Measurements from ENCODE around the gene RAD9A. TPM values are rescaled to one million over a fixed set of nuclear protein-coding genes. Genes with fewer than 3 reads are reported as not detected.

The RAD9A gene
- total RNA-seq, 2 donors from 2014 or later = 30.2 to 49.4 TPM

DNA sequence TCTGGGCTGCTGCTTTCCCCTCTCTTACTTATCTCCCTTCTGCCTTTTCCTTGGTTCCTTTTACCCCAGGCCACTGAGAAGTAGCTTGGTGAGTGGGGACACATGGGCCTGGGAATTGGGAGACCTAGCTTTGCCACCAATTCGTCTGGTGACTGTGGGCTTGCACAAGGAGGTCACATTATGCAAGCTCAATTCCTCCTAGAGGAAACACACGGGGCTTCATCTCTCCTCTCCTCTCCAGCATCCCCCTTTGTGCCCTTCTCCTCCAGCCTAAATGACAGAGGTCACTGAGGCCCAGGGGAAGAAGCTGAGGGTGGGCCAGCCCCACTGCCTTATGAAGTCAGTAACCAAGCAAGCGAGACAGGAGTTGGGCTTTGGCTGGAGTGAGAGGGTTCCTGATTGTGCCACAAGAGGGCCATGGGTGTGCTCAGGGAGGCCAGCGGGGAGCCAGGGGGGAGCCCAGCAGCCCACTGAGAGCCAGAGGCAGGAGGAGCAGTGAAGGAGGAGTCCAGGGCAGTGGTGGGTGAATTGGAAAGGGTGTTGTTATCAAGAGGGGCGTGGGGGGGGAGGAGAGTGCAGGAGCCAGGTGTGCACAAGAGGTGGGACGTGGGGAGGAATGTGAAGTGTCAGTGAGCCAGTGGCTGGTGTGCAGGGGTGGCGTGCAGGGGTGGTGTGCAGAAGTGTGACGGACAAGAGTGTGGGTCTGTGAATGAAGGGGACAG, 20.4 kb upstream of the RAD9A start:
- no peak for DNase-seq (ENCODE audit: low spot score)
- H3K27ac ChIP-seq = peak overlapping the region in 1 of 2 donors; percentile 86
- 47% methylated on average over 8 of the region's 8 CpGs for WGBS
- H3K9me3 ChIP-seq = no peaks in the 10 kb centered on the region
- no peaks in the 10 kb centered on the region for H3K27me3 ChIP-seq (replicated peaks; ENCODE audit: insufficient read depth)
- H3K4me1 ChIP-seq (replicated peaks) = peaks cover 29% of the 10 kb centered on the region
- H3K36me3 ChIP-seq = no peaks in the 10 kb centered on the region
- H3K4me3 ChIP-seq = peak overlapping the region in 1 of 2 donors; percentile 70
- intact Hi-C loops (cut with DNase I) = no loop called here
- TF ChIP-seq POLR2A (IDR thresholded peaks at IDR 0.05) = no peak
- TF ChIP-seq, protein P1, sequence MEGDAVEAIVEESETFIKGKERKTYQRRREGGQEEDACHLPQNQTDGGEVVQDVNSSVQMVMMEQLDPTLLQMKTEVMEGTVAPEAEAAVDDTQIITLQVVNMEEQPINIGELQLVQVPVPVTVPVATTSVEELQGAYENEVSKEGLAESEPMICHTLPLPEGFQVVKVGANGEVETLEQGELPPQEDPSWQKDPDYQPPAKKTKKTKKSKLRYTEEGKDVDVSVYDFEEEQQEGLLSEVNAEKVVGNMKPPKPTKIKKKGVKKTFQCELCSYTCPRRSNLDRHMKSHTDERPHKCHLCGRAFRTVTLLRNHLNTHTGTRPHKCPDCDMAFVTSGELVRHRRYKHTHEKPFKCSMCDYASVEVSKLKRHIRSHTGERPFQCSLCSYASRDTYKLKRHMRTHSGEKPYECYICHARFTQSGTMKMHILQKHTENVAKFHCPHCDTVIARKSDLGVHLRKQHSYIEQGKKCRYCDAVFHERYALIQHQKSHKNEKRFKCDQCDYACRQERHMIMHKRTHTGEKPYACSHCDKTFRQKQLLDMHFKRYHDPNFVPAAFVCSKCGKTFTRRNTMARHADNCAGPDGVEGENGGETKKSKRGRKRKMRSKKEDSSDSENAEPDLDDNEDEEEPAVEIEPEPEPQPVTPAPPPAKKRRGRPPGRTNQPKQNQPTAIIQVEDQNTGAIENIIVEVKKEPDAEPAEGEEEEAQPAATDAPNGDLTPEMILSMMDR (IDR thresholded peaks at IDR 0.05) = peak in 2 of 4 experiments; percentile 46 to 53

DNA sequence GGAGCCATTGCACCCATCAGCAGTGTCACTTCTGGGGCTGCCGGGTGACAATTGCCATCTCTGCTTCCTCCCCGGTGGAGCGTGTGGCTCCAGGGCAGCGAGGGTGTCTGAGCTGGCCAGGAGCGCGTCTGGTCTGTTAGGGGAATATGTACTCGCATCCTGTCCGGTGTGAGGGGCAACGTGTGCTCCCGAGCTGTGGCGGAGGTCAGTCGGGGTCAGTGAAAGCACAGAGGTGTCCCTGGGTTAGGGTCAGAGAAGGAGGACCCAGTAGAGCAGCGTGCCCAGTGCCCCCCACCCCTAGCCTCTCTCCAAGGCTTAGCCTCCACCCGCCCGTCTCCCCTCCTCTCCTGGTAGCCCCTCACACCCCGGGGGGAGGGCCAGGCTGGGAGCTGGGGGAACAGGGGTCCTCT, 19.9 kb upstream of the RAD9A start:
- intact Hi-C loops (cut with DNase I) = no loop called here
- 23% methylated on average over 16 of the region's 16 CpGs for WGBS
- H3K4me3 ChIP-seq = peak overlapping the region; percentile 70 to 81
- H3K27me3 ChIP-seq (replicated peaks; ENCODE audit: insufficient read depth) = no peaks in the 10 kb centered on the region
- no peak for DNase-seq (ENCODE audit: low spot score)
- peaks cover 23% of the 10 kb centered on the region for H3K4me1 ChIP-seq (replicated peaks)
- H3K36me3 ChIP-seq = no peaks in the 10 kb centered on the region
- H3K9me3 ChIP-seq = no peaks in the 10 kb centered on the region
- no peak for TF ChIP-seq POLR2AphosphoS5 (IDR thresholded peaks at IDR 0.05)
- no peak for TF ChIP-seq POLR2A (IDR thresholded peaks at IDR 0.05)
- TF ChIP-seq, protein P1 (IDR thresholded peaks at IDR 0.05) = no peak
- H3K27ac ChIP-seq = peak overlapping the region; percentile 45 to 86

DNA sequence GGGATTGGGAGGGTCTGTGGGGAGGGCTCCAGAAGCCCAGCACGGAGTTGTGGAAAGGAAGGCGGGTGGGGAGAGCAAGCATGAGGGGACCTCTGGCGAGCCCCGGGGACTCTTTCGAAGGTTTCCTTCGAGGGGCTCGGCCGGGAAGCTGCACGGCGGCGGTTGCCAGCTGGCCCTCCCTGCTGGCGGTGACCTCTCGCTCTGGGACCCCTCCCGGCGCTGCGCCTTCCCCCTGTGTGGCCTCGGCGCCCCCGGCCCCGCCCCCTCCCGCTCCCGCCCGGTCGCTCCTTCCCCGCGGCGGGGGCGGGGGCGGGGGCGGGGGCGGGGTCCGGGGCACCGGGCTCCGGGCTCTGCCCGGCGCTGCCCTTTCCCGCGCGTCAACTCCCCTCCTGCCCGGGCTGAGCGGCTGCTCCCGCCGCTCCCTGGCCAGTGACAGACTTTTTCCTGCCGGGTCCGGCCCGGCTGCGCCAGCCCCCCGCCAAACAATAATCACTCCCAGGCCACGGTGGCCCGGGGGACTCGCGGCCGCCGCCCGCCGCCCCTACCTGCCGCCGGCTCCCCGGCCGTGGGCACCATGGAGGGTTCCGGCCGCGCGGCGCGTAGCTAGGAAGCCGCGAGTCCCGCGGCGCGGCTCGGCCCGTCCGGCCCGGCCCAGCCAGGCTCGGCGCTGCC, 19.3 kb upstream of the RAD9A start:
- H3K27me3 ChIP-seq (replicated peaks; ENCODE audit: insufficient read depth) = no peaks in the 10 kb centered on the region
- TF ChIP-seq POLR2A (IDR thresholded peaks at IDR 0.05) = peak; percentile 40
- TF ChIP-seq, protein P1 (IDR thresholded peaks at IDR 0.05) = no peak

DNA sequence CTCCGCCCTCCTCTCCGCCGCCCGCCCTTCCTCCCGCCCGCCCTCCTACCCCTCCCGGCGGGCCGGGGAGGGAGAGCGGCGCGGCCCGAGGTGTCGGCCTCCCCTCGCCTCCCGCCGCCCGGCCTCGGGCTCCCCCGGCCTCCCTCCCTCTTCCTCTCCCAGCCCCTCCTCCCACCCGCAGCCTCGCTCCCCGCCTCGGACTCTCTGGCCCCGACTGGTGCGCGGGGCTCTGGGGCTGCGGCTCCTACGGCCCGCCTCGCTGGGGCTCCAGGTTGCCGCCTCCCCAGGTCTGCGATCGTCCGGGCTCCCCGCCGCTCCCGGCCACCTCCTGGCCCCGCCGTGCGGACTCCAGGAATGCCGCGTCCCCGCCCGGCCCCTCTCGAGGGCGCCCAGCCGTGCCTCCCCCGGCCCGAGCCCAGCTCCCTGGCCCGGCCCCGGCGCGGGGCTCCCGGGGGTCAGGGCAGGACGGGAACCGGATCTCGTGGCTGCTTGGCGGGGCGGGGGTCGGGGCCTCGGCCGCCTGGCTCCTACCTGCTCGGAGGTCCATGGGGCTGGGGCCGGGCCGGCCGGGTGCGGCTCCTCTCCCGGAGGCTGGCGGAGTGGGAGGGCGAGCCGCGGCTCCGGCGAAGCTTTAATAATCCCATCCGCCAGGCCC, 18.7 kb upstream of the RAD9A start, which contains the start of gene CLCF1:
TSS of gene CLCF1 (minus strand) at position 606 of the 655 bp plus-strand sequence. CDS start at position 547, 59 bp downstream.
- WGBS = under 1% methylated on average over 37 of the region's 76 CpGs
- Histone ChIP-seq H3K27me3 (replicated peaks; ENCODE audit: insufficient read depth) (no peaks in the 10 kb centered on the region), H3K4me3 (peak within 1 kb of the TSS; percentile 70 to 81), H3K4me1 (replicated peaks) (peaks cover 19% of the 10 kb centered on the region), H3K36me3 (no peaks in the 10 kb centered on the region), H3K27ac (peak within 1 kb of the TSS; percentile 86 to 89), H3K9me3 (no peaks in the 10 kb centered on the region)
- intact Hi-C loops (cut with DNase I) = no loop called here
- no peak for DNase-seq (ENCODE audit: low spot score)
- TF ChIP-seq POLR2A (IDR thresholded peaks at IDR 0.05) (no peak), POLR2AphosphoS5 (IDR thresholded peaks at IDR 0.05) (no peak)
- TF ChIP-seq, protein P1 (IDR thresholded peaks at IDR 0.05) = peak in 2 of 4 experiments; percentile 5 to 14

More for the DNA sequence above, 19.3 kb upstream of the RAD9A start:
- intact Hi-C loops (cut with DNase I) = no loop called here
- WGBS = 1% methylated on average over 27 of the region's 78 CpGs
- Histone ChIP-seq H3K4me1 (replicated peaks) (peaks cover 19% of the 10 kb centered on the region), H3K27ac (peak overlapping the region; percentile 86 to 89), H3K9me3 (no peaks in the 10 kb centered on the region), H3K4me3 (peak overlapping the region; percentile 70 to 81), H3K36me3 (no peaks in the 10 kb centered on the region)
- no peak for DNase-seq (ENCODE audit: low spot score)

Measured in prostate gland (tissue), 2 donors.